Stimulated activated CD4-positive, alpha-beta T cell treated with anti-CD3 and anti-CD28 coated beads, Interleukin-2, amount 100 ng/mL, for 4 hours (primary cell): ENCODE results near the gene GJA8.
A peak's percentile ranks its signal among the peaks of the same experiment; 100 is the strongest.
"Not testable (repeated sequence)": the region's sequence is repeated elsewhere in the genome, so short reads cannot be mapped to it uniquely, and the experiment has no call there.

Experiments
- DNase-seq: peaks from one replicate; pipeline ENCODE4 v3.0.0-alpha.2; 2020; ENCODE audit warnings: low read depth

GJA8 gene

DNA sequence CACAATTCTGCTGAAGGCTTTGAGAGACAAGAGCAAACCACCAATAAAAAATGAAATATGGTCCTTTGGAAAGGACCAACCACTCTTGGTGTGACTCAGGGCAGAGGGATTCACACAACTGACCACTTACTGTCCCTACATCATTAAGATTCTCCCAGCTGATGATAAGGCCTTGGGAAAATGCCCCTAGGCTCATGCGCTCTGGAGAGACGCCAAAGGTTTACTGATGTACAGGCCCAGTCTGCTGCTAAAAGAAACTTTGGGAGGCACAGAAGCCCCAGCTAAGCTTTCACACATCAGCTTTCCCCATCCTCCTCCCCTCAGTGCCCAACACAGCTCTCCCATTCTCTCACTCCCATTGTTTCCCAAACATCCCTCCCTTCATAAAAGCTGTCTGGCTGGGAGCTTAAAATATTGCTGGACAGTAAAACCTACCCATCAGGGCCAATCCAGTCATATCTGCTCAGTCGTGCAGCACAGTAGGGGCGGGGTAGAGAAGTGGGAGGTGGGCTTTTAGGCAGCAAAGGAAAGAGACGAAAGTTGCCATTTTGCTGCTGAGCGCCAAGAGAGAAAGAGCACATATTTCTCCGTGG, at the start of gene GJA8:
TSS of gene GJA8 (plus strand) at position 543 of the 593 bp plus-strand sequence. CDS start 5,161 bp downstream, outside the sequence.
- no peak for DNase-seq

DNA sequence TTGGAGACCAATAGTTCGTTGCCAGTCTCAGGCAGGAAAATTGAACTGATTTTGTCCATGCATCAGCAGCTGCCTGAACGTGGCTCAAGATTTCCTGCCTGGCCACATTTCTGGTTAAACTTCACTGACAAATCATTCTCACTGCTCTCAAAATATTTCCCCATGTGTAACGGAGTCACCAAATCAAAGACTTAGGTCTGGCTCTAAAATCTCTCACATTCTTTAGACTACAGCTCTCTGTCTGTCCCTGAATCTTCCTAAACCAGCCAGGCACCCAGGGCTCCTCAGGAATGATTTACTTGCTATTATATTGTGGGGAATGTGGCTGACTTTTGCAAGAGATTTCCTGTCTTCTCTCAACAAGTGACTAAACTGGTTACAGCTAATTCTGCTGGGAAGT, 49.2 kb upstream of the GJA8 start:
- no peak for DNase-seq

GRCh38 chr1:147854989-147855388, 47.6 kb upstream of the GJA8 start:
- not testable (repeated sequence) for DNase-seq

DNA sequence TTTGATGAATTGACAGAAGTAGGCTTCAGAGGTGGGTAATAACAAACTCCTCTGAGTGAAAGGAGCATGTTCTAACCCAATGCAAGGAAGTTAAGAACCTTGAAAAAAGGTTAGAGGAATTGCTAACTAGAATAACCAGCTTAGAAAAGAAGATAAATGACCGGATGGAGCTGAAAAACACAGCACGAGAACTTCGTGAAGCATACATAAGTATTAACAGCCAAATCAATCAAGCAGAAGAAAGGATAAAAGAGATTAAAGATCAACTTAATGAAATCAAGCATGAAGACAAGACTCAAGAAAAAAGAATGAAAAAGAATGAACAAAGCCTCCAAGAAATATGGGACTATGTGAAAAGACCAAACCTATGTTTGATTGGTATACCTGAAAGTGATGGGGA, 46.6 kb upstream of the GJA8 start:
- not testable (repeated sequence) for DNase-seq

DNA sequence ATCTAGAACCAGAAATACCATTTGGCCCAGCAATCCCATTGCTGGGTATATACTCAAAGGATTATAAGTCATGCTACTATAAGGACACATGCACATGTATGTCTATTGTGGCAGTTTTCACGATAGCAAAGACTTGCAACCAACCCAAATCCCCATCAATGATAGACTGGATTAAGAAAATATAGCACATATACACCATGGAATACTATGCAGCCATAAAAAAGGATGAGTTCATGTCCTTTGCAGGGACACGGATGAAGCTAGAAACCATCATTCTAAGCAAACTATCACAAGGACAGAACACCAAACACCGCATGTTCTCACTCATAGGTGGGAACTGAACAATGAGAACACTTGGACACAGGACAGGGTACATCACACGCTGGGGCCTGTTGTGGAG, 35.4 kb upstream of the GJA8 start:
- not testable (repeated sequence) for DNase-seq

DNA sequence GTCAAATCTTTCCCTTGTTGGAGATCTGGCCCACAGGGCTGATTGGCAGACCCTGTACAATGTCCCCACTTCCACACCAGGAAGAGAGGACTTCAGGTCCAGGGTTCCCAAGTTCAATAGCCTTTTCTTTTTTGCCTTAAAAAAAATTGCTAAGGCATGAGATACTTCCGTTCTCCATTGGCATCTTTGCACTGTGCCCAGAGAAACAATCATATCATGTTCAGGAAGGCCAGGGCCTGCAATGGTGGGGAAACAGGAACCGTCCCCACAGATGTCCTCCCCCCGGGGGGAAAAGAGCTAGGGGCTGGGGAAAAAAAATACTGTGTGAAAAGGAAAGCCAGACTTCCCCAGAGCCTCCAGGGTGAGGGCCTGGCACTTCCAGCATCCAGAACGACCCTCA, 24.6 kb upstream of the GJA8 start:
- no peak for DNase-seq

- DNase-seq, result no peak
Observed at GRCh38 chr1:147879911-147880310, 22.7 kb upstream of the GJA8 start.

DNA sequence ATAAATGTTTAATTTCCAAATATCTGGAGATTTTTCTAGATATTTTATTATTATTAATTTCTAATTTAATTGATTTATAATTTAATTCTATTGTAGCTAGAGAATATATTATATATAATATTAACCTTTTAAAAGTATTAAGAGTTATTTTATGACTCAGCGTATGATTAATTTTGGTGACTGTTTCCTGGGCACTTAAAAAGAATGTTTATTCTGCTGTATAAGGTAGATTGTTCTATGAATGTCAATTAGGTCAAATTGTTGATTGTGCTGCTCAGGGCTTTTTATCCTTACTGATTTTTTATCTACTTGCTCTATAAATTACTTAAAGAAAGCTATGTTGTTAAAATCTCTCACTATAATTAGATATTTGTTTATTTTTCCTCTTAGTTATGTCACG, 20.1 kb upstream of the GJA8 start:
- no peak for DNase-seq

- DNase-seq, result peak; percentile 13
Observed at GRCh38 chr1:147890177-147890790, 12.3 kb upstream of the GJA8 start.

DNA sequence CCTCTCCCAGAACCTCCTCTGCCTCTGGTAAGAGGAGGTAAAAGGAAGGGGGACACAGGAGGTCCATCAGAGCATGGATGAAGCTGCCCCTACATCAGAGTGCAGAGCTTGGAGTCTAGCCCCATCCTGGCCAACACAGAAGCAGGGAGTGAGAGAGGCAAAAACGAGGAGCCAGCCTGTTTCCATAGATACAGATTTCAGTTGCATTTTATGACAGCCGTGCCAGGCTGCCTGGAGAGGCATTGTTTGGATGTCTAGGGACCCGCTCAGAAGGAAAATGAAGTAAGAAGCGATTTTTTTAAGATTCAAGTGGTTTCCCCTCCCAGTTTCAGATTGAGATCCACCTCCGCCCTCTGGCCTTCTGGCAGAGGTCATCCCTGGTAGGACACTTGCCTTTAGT, 11.5 kb upstream of the GJA8 start:
- DNase-seq, result no peak

GRCh38 chr1:147892216-147892615, 10.4 kb upstream of the GJA8 start:
- no peak for DNase-seq

DNA sequence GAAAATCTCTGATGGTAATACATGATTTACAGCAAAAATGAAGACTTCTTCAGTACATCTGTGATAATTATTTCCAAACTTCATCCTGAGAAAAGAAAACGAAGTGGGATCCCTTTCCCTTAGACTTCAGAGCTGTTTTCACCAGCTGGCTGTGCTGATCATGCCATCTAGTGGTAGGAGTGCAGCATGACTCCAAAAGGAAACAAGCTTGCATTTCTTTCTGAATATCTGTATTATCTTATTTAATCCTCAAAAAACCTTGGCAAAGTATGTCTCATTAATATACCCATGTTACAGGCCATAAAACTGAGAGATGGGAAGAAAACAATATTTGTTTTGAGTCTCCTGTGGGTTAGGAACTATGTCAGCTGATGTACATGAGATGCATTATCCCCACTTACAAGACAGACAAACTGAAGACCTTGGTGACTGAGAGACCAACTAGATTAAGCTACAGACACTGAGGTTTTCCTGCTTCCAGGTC, 9.8 kb upstream of the GJA8 start:
- DNase-seq, result no peak

DNA sequence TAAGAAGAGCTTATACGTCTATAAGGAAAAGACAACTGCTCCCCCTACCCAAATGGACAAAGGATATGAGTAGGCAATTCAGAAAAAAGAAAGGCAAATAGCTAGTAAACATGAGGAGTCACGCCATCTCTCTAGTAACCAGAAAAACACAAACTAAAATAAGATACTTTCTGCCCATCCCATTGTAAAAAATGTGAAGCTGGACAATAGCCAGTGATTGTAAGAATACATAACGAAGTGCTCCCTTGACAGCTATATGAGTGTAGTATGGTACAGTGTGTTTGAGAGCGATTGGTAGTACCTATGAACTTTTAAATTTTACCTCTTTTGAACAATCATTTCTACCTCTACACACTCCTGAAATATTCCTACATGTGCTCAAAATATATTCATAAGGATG, 7.5 kb upstream of the GJA8 start:
- DNase-seq, result no peak

- no peak for DNase-seq
Observed at GRCh38 chr1:147897029-147897752, 5.4 kb upstream of the GJA8 start.

GRCh38 chr1:147897789-147898188, 4.8 kb upstream of the GJA8 start:
- no peak for DNase-seq

DNA sequence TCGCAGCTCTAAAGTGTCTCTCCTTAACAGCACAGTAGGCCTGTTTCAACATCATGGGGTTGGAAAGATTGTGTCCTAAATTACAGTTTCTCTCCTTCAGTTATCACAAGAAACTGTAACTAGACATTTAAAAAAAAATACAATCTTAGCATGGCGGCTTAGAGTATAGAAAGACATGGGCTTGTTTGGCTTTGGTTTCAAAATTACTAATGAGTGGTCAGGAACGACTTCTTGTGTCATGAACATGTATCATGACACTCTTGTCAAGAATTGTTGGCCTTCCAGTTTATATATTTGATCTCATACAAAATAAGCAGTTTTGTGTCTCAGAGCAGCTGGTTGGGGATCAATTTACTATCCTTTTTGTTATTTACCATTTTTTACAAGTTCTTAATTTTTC, 2.1 kb downstream of the GJA8 start:
- DNase-seq, result no peak

DNA sequence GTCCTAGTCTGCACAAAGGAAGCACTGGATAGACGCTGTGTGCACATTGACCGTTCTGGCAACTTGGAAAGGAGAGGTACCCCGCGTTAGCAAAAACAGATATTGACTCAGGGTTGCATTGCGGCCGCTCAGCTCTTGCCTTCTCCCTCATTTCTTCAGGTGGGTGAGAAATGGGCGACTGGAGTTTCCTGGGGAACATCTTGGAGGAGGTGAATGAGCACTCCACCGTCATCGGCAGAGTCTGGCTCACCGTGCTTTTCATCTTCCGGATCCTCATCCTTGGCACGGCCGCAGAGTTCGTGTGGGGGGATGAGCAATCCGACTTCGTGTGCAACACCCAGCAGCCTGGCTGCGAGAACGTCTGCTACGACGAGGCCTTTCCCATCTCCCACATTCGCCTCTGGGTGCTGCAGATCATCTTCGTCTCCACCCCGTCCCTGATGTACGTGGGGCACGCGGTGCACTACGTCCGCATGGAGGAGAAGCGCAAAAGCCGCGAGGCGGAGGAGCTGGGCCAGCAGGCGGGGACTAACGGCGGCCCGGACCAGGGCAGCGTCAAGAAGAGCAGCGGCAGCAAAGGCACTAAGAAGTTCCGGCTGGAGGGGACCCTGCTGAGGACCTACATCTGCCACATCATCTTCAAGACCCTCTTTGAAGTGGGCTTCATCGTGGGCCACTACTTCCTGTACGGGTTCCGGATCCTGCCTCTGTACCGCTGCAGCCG, 5.4 kb downstream of the GJA8 start:
- no peak for DNase-seq

- DNase-seq, result no peak
Observed at GRCh38 chr1:147912553-147912952, 10.0 kb downstream of the GJA8 start.

GRCh38 chr1:147913362-147913942, 10.9 kb downstream of the GJA8 start:
- DNase-seq, result no peak

DNA sequence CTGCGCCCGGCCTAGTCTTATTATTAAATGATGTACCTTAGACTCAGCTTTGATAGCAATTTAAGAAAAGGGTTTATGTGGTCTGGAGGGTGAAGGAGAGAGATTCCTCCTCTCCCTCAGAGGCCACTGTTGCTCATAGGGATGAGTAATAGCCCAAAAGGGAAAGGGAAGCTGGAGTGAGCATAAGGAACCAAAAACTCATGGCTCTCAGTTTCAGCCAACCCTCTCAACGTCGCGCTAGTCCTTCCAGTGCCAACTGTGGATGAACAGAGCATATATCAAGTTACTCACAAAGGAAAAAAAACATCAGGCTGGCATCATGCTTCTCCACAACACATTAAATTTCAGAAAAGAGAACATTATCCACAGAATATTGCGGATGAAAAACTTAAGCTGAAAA, 17.3 kb downstream of the GJA8 start:
- no peak for DNase-seq

DNA sequence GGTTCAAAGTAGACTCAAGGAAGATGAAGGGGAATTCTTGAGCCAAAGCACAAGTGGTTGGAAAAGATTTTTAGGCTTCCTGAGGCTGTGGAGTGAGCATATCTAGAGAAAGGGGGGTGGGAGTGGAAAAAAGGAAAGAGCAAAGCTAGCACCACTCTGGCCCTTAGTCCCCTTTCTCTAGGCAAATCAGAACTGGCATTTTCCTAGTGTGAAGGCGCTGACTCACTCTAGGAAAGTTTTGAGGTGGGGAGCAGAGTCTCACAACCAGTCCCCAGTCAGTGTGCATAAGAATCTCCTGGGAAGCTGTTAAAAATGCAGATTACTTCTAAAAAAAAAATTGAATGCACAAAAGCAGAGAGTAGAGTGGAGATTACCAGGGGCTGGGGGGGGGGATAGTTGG, 22.2 kb downstream of the GJA8 start:
- no peak for DNase-seq

GRCh38 chr1:147927215-147927614, 24.6 kb downstream of the GJA8 start:
- not testable (repeated sequence) for DNase-seq
